Stimulated activated naive CD8-positive, alpha-beta T cell treated with anti-CD3 and anti-CD28 coated beads, Interleukin-15, Interleukin-2, amounts not matched to agents 100 ng/mL and 50 ng/mL, for 24 hours (primary cell): ENCODE data around the gene GRM2.

Source experiments
- H3K27ac Mint-ChIP-seq: one replicate; pipeline ENCODE4 v1.8.0; 2021; ENCODE audit warnings: mild to moderate bottlenecking, mixed read lengths
- H3K27me3 Mint-ChIP-seq: one replicate; pipeline ENCODE4 v1.8.0; 2021; ENCODE audit warnings: mixed read lengths
- H3K36me3 Mint-ChIP-seq: one replicate; pipeline ENCODE4 v1.8.0; 2021; ENCODE audit warnings: low read depth, mixed read lengths
- H3K4me1 Mint-ChIP-seq: one replicate; pipeline ENCODE4 v1.8.0; 2021; ENCODE audit warnings: low read depth, mixed read lengths
- H3K4me3 Mint-ChIP-seq: one replicate; pipeline ENCODE4 v1.8.0; 2021; ENCODE audit warnings: mild to moderate bottlenecking, mixed read lengths
- H3K9me3 Mint-ChIP-seq: one replicate; pipeline ENCODE4 v1.8.0; 2021; ENCODE audit warnings: mixed read lengths

The GRM2 gene

DNA sequence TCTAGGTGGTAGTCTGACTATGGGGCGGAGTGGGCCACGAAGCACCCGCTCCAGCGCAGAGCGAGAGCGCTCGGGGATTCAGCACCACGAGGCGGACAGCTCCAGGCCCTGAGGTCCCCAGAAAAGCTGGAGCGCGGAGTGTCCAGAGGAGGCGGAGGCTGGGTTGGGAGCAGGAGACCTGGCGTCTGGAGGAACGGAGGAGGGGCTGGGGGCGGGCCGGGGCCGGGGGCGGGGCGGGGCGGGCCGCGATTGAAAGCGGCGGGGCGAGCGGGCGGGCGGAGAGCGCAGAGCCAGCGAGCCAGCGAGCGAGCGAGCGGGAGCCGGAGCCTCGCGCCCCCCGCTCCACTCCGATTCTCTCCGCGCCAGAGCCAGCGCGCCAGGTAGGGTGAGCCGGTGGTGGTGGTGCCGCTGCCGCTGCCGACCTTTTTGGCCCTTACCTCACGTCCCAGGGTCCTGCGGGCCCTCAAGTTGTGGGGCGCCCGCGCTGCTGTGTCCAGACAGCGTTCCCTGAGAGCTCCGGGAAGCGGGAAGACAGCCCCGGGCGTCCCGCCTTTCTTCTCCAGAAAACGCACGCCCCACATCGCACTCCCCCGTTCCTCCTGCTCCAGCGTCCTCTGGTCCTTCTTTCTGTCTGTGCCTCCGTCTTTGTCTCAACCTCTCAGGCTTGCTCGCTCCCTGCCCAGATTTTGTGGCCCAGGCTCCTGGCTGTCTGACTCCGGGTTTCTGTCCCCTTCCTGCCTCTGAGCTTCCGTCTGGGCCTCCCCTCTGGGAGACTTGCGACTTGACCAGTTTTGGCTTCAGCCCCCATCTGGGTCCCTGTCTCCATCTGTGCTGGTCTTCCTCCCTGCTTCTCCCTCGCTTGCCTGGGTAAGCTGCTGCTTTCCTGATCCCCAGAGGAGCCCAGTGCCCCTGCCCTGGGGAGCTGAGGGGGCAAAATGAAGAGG is at the start of gene GRM2:
TSS of gene GRM2 (plus strand) at position 281 of the 944 bp plus-strand sequence. CDS start 1,916 bp downstream, outside the sequence.
- H3K4me3 Mint-ChIP-seq: no peak within 1 kb of the TSS
- peaks cover 5% of the 10 kb centered on the region for H3K27me3 Mint-ChIP-seq
- no peak within 1 kb of the TSS for H3K27ac Mint-ChIP-seq
- peaks cover 9% of the 10 kb centered on the region for H3K36me3 Mint-ChIP-seq
- no peaks in the 10 kb centered on the region for H3K9me3 Mint-ChIP-seq
- peaks cover 19% of the 10 kb centered on the region for H3K4me1 Mint-ChIP-seq

DNA sequence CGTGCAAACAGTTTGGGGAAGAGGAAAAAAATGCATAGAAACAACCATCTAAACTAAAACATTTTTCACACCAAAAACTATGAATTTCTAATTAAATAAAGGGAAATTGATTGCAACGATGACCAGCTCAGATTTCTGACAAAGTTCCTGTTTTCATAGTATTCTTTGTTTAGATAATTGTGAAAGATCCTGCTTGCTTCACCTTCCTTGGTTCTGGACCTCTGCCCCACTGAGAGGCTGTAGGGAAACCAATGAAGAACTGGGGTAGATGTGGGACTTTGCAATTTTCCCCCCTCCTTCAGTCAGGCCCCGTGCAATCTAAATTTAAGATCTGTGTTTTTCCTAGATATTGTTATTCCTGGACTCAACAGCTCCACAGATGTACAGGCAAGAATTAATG is 49.6 kb upstream of the GRM2 start:
- Mint-ChIP-seq H3K27ac (no peak overlapping the region), H3K36me3 (peaks cover 55% of the 10 kb centered on the region), H3K4me3 (no peak overlapping the region)

GRCh38 chr3:51659942-51660341 is 46.9 kb upstream of the GRM2 start:
- H3K4me3 Mint-ChIP-seq: no peak overlapping the region
- peaks cover 61% of the 10 kb centered on the region for H3K36me3 Mint-ChIP-seq
- H3K9me3 Mint-ChIP-seq: no peaks in the 10 kb centered on the region
- no peaks in the 10 kb centered on the region for H3K4me1 Mint-ChIP-seq
- no peaks in the 10 kb centered on the region for H3K27me3 Mint-ChIP-seq
- H3K27ac Mint-ChIP-seq: no peak overlapping the region

More for the DNA sequence above, 49.6 kb upstream of the GRM2 start:
- no peaks in the 10 kb centered on the region for H3K9me3 Mint-ChIP-seq
- H3K4me1 Mint-ChIP-seq: no peaks in the 10 kb centered on the region
- no peaks in the 10 kb centered on the region for H3K27me3 Mint-ChIP-seq

GRCh38 chr3:51662456-51662855 is 44.4 kb upstream of the GRM2 start:
- H3K27ac Mint-ChIP-seq: no peak overlapping the region
- H3K36me3 Mint-ChIP-seq: peaks cover 45% of the 10 kb centered on the region
- H3K9me3 Mint-ChIP-seq: no peaks in the 10 kb centered on the region
- H3K27me3 Mint-ChIP-seq: no peaks in the 10 kb centered on the region
- no peak overlapping the region for H3K4me3 Mint-ChIP-seq
- H3K4me1 Mint-ChIP-seq: no peaks in the 10 kb centered on the region

DNA sequence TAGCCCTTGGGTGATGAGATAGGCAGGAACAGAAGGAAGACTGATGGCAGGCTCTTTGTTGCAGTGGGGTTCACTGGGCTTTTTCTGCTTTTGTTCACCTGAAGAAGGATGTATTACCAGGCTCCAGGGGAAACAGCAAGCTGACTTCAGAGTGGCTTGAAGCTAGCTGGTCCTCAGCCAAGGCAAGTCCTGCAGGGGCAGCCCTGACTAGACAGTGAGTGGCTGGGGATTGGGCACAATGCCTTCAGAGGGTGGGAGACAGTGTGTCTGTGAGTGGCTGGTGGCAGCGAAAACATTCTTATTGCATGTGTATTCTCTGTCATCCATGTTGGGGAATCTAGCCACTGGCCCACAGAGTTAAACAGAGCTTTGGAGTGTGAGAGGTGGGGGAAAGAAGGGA is 38.1 kb upstream of the GRM2 start:
- H3K36me3 Mint-ChIP-seq: peaks cover 5% of the 10 kb centered on the region
- H3K27ac Mint-ChIP-seq: no peak overlapping the region
- no peaks in the 10 kb centered on the region for H3K9me3 Mint-ChIP-seq
- H3K27me3 Mint-ChIP-seq: no peaks in the 10 kb centered on the region
- no peak overlapping the region for H3K4me3 Mint-ChIP-seq
- peaks cover 42% of the 10 kb centered on the region for H3K4me1 Mint-ChIP-seq

- no peaks in the 10 kb centered on the region for H3K9me3 Mint-ChIP-seq
- peaks cover 49% of the 10 kb centered on the region for H3K4me1 Mint-ChIP-seq
- peak overlapping the region; percentile 68 for H3K27ac Mint-ChIP-seq
- H3K36me3 Mint-ChIP-seq: peaks cover 4% of the 10 kb centered on the region
- H3K27me3 Mint-ChIP-seq: no peaks in the 10 kb centered on the region
- peak overlapping the region; percentile 88 for H3K4me3 Mint-ChIP-seq
These were observed 37.4 kb upstream of the GRM2 start for GRCh38 chr3:51669241-51670052.

DNA sequence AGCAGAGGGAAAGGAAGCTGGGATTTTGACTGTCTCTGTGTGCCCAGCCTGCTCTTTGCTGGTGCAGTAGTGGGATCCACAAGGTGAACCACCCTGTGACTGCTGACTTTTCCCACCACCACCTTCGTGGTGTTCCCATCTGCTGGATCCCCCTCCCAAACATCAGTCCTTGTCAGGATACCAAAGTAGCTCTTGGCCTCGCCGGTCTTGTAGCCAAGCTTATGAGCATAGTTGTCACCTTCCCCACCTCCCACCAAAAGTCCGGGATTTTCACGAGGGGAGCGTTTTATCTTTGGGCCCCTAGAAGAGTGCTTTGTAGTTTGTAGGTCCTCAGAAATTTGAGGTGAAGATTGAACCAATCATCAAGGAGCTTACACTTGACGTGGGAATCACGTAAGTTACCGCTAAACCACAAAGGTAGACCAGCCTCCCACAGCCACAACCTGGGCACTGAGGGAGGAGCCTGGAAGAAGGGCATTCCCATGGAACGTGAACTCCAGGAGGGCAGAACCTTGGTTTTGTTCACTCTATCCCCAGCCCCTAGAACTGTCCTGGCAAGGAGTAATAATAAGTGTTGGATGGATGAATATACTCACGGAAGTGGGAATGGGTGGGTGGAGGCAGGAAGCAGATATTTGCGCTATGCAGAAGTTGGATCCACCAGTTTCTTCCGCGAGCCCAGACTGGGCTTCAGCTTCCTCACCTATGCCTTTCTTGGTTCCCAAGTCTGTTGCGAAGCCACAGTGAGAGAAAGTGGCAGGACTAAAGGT is 36.6 kb upstream of the GRM2 start:
- peak overlapping the region; percentile 88 for H3K4me3 Mint-ChIP-seq
- no peaks in the 10 kb centered on the region for H3K27me3 Mint-ChIP-seq
- peaks cover 57% of the 10 kb centered on the region for H3K4me1 Mint-ChIP-seq
- peaks cover 4% of the 10 kb centered on the region for H3K36me3 Mint-ChIP-seq
- H3K9me3 Mint-ChIP-seq: no peaks in the 10 kb centered on the region
- peak overlapping the region; percentile 43 for H3K27ac Mint-ChIP-seq

GRCh38 chr3:51670823-51671733 is 35.8 kb upstream of the GRM2 start, which contains the start of gene TEX264:
Gene TEX264 (plus strand): TSS chr3:51671252. CDS start chr3:51674305, 3,053 bp downstream.
- H3K9me3 Mint-ChIP-seq: no peaks in the 10 kb centered on the region
- H3K4me1 Mint-ChIP-seq: peaks cover 65% of the 10 kb centered on the region
- H3K27me3 Mint-ChIP-seq: no peaks in the 10 kb centered on the region
- peak within 1 kb of the TSS; percentile 81 for H3K27ac Mint-ChIP-seq
- H3K36me3 Mint-ChIP-seq: peaks cover 11% of the 10 kb centered on the region
- peak within 1 kb of the TSS; percentile 88 for H3K4me3 Mint-ChIP-seq

DNA sequence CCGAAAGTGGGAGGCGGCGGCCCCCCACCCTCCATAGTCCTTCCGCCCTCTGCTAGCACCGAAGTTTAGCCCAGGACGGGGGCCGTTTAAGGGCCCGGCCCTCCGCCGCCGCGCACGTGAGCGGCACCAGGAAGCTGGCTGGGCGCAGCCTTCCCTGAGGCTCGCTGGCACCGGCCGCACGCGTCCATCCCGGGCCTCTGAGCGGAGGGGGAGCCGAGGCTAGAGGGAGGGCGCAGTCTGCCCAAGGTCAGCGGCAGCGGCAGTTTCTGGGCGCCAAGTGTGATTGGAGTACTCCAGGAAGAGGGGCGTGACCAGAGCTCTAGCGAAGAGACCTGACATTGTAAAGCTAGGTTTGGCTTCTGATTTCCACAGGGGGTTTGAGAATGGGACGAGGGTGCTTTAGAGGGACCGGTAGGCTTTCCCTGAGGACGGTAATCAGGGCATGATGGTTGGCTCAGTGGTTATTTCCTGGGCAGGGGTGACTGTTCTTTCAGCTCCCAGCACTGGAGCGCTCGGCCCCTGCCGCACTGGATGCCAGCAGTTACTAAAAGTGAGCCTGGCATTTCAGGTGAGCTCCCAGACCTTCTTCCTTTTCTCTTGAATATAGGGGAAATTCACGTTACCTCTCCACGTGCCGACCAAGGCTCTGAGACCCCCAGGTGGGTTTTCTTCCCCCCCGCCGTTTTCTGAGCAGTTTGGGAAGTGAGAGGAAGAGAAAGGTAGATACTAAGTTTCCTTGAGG is 35.0 kb upstream of the GRM2 start:
- peaks cover 13% of the 10 kb centered on the region for H3K36me3 Mint-ChIP-seq
- no peaks in the 10 kb centered on the region for H3K9me3 Mint-ChIP-seq
- H3K4me1 Mint-ChIP-seq: peaks cover 71% of the 10 kb centered on the region
- H3K27ac Mint-ChIP-seq: peak overlapping the region; percentile 81
- H3K4me3 Mint-ChIP-seq: peak overlapping the region; percentile 88
- no peaks in the 10 kb centered on the region for H3K27me3 Mint-ChIP-seq

GRCh38 chr3:51673181-51673801 is 33.6 kb upstream of the GRM2 start:
- Mint-ChIP-seq H3K4me3 (peak overlapping the region; percentile 54), H3K36me3 (peaks cover 13% of the 10 kb centered on the region), H3K4me1 (peaks cover 80% of the 10 kb centered on the region), H3K9me3 (no peaks in the 10 kb centered on the region), H3K27me3 (no peaks in the 10 kb centered on the region), H3K27ac (peak overlapping the region; percentile 32)

DNA sequence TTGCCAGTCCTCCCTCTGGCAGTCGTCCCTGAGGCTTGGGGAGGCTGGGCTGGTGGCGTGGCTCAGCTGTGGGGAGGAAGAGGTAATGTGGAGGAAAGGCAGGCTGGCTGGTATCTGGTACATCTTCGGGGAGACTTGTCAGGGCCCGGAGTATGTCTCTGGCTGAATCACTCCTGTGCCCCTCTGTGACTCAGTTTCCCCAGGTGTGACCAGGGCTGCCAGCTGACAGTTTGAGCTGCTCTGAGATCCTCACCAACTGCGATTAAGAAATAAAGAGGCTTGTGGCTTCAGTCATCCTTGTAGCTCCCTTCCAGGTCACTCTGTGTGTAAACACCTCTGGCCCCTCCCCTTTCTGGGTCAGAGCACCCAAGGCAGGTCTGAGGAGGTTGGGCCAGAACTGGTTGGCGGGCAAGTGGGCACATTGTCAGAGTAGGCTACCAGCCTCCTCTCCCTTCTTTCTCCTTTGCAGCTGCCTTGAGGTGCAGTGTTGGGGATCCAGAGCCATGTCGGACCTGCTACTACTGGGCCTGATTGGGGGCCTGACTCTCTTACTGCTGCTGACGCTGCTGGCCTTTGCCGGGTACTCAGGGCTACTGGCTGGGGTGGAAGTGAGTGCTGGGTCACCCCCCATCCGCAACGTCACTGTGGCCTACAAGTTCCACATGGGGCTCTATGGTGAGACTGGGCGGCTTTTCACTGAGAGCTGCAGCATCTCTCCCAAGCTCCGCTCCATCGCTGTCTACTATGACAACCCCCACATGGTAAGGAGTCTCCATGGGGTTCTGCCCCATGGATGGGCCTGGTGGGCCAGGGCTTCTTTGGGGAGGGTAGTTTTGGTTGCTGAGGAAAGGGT is 32.8 kb upstream of the GRM2 start:
- Mint-ChIP-seq H3K27ac (no peak overlapping the region), H3K4me1 (peaks cover 80% of the 10 kb centered on the region), H3K36me3 (peaks cover 13% of the 10 kb centered on the region), H3K4me3 (peak overlapping the region; percentile 54), H3K27me3 (no peaks in the 10 kb centered on the region), H3K9me3 (no peaks in the 10 kb centered on the region)

DNA sequence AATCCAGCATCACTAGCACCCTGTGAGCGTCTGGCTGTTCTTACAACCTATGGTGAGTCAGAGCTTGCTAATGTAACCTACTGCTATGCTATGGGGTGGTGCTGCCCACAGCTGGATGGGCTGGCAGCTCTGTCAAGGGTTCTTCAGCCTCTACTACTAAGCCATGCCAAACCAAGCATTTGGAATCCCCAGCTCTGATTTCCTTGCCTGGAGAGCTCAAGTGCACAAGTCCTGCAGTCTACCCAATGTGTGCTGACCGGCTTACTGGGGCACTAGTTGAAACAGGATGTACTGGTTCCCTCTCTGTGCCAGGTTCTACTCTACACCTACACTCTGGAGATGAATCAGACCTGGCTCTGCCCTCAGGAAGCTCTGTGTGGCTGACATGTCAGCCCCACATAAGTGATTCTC is 31.7 kb upstream of the GRM2 start:
- Mint-ChIP-seq H3K36me3 (peaks cover 13% of the 10 kb centered on the region), H3K27ac (peak overlapping the region; percentile 81), H3K4me3 (peak overlapping the region; percentile 44)

More for the DNA sequence above, 31.7 kb upstream of the GRM2 start:
- Mint-ChIP-seq H3K4me1 (peaks cover 79% of the 10 kb centered on the region), H3K27me3 (no peaks in the 10 kb centered on the region), H3K9me3 (no peaks in the 10 kb centered on the region)
